NCI-H748 treated with DMSO at 0.1 percent for 48 hours (cell line): Measurements from ENCODE around the gene PCNX1.
"Not testable (repeated sequence)": the region's sequence is repeated elsewhere in the genome, so short reads cannot be mapped to it uniquely, and the experiment has no call there.

Experiments
- DNase-seq: peaks from one replicate; lab custom pipeline; 2025; lab: John Stamatoyannopoulos, UW

Gene PCNX1

DNA sequence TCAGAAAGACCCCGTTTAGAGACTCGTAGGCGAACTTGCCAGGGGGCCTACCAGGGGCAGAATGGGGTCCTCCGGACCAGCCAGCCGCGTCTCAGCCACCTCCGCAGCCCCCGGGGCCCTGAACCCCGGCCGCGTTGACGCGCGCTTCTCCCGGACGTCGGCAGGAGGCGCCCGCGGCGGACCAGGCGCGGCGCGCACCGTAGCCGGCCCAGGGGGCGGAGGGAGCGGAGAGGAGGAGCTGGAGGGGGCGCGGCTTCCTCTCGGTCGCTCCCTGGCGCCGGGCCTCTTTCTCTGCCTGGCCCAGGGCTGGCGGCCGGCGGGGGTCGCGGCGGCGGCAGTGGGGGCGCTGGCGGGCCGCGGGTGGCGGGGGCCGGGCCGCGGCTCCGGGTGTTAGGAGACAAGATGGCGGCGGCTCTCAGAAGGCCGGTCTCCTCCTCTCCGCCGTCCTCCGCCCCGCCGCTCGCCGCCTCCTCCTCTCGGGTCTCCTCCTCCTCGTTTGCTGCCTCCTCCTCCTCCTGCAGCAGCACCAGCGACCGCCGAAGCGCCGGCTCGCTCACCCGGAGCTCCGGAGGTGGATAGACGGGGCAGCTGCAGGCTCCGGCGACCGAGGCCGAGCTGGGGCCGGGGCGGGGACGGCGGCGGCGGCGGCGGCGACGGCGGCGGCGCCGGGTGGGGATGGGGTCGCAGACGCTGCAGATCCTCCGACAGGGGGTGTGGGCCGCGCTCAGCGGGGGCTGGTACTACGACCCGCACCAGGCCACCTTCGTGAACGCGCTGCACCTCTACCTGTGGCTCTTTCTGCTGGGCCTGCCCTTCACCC, at the start of gene PCNX1:
Gene PCNX1 (plus strand): TSS at position 284 of the 820 bp plus-strand sequence. CDS start 392 bp downstream, at position 676.
- peak; percentile 74 for DNase-seq

- DNase-seq: no peak
These were observed 49.8 kb upstream of the PCNX1 start for GRCh38 chr14:70857496-70857890.

GRCh38 chr14:70858641-70859040, 48.6 kb upstream of the PCNX1 start:
- no peak for DNase-seq

GRCh38 chr14:70866992-70867391, 40.3 kb upstream of the PCNX1 start:
- not testable (repeated sequence) for DNase-seq

GRCh38 chr14:70871001-70871400, 36.3 kb upstream of the PCNX1 start:
- DNase-seq: no peak

GRCh38 chr14:70871863-70872677, 35.2 kb upstream of the PCNX1 start:
- no peak for DNase-seq

DNA sequence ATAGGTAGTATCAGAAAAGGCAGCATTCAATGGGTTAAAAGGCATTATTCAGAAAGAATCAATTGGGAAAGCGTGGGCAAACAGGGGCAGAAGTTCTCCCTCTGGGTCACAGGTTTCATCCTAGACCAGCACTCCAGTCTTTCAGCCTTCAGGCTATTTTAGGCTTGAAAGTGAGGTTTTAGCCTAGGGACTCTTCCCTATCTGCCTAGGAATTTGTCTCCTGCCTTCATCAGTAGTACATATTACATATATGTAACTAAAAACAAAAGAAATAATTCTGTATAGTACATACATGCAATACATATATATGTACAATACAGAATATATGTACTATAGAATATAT, 34.6 kb upstream of the PCNX1 start:
- no peak for DNase-seq

- no peak for DNase-seq
These were observed 33.6 kb upstream of the PCNX1 start for GRCh38 chr14:70873627-70874026.

DNA sequence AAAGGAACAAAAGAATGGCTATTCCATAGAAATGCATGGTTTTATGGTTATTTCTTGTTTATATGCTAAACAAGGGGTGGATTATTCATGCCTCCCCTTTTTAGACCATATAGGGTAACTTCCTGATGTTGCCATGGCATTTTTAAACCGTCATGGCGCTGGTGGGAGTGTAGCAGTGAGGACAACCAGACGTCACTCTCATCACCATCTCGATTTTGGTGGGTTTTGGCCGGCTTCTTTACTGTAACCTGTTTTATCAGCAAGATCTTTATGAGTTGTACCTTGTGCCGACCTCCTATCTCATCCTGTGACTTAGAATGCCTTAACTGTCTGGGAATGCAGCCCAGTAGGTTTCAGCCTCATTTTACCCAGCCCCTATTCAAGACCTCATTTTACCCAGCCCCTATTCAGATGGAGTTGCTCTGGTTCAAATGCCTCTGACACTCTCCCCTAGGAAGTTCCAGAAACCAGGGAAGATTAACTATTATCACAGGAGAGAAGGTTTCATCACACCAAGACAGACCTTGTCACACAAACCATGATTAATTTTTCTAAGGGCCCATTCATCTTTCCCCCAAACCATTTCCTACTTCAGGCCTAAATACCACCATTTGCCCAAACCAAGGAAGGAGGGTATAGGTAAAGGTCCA, 31.3 kb upstream of the PCNX1 start:
- DNase-seq: not testable (repeated sequence)

DNA sequence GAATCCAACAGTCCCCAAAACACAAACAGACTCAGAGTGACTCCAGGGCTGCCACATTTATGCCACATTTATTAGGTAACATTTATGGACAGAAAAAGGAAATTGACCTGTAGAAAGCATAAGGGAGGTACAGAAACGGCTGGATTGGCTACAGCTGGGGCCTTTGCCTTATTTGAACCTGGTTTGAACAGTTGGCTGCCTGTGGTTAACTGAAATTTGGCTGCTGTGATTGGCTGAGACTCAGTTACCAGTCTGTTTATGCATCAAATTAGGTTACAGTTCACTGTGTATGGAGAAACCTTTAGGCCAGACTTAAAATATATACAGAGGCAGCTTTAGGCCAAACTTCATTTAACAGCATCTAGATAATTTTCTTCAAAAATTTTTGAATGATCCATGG, 27.8 kb upstream of the PCNX1 start:
- no peak for DNase-seq

- not testable (repeated sequence) for DNase-seq
These were observed 26.4 kb upstream of the PCNX1 start for GRCh38 chr14:70880888-70881287.

- DNase-seq: no peak
These were observed 25.6 kb upstream of the PCNX1 start for GRCh38 chr14:70881549-70882177.

DNA sequence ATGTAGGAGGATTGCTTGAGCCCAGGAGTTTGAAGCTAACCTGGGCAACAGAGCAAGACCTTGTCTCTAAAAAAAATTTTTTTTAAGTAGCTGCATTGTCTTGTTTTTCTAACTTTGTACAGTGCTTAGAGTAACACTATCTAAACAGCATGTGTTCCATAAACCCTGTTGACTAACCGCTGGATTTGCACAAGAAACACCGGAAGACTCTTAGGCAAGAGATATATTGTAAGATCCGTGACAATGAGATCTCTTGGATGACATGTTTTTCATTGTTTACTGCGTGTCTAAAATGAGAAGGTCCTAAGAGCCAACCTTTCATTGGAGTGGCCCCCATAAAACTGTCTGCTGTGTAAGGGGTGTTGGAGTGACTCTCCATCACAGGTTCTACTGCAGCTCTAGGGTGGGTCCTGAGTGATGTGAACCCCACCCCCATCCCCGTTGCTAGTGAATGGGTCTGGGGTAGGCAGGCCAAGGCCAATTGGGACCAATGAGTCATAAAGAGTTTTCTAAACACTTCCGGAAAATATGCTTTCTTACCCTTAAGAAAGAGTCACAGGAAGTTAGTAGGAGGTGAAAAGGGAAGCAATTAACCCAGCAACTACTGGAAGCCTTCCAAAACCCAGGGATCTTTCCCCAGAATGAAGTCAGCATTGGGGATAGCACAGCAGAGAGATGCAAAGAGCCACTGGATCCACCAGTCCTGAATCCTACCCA, 24.3 kb upstream of the PCNX1 start:
- no peak for DNase-seq

DNA sequence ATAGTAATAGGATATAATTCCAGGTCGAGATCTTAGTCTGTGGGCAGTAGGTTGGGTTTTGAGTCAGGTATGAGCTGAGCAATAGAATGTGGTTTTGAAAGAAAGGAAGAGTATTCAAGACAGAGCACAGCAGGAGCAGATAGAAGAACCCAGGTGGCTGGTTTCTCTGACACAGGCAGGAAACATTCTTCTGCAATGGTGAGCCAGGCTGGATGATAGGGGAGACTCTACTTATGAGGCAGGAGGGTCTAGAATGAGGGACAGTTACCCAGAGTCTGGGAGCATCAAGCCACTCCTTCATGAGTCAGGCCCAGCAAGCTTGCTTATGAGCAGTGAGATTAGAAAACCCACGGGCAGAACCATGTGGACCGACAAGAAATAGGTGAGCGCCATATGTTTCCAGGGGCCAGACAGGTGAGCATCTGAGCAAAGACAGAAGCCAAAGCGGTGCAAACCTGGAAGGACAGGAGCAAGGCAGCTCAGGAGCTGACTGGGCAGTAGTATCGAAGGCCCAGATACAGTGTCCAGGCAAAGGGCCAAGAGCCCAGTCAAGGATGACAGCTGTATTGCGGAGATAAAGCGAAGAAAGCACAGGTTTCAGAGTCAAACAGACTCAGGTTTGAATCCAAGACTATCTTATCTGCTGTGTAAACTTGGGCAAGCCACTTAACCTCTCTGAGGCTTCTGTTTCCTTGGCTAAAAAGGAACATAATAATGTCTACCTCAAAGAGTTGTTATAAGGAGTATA, 22.5 kb upstream of the PCNX1 start:
- no peak for DNase-seq

GRCh38 chr14:70885343-70886022, 21.8 kb upstream of the PCNX1 start:
- DNase-seq: no peak

DNA sequence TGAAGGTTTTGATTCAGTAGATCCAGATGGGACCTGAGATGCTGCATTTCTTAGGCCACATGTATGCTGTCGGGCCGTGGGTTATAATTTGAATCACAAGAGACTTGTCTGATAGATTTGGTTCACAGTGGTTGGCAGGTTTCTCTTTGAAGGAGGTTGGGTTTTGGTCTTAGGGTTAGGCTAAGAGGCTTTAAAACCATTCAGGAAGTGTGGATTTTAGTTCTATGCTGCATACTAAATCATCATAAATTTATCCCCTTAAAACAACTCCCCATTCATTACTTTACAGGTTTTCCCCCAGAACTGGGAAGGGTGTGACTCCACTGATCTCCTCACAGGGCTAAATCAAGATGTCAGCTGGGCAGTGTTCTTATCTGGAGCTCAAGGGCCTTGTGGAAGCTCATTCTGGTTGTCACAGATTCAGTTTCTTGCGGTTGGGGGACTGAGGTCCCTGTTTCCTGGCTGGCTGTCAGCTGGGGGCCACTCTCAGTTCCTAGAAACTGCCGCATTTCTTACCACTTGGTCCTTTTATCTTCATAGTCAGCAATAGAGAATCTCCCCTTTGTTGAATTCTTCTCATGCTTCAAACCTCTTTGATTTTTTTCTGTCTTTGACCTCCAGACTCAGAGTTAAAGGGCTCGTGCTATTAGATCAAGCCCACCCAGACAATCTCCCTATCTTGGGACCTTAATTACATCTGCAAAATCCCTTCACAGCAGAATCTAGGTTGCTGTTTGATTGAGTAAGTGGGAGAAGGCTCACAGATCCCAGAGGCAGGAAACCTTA, 20.6 kb upstream of the PCNX1 start:
- DNase-seq: no peak

DNA sequence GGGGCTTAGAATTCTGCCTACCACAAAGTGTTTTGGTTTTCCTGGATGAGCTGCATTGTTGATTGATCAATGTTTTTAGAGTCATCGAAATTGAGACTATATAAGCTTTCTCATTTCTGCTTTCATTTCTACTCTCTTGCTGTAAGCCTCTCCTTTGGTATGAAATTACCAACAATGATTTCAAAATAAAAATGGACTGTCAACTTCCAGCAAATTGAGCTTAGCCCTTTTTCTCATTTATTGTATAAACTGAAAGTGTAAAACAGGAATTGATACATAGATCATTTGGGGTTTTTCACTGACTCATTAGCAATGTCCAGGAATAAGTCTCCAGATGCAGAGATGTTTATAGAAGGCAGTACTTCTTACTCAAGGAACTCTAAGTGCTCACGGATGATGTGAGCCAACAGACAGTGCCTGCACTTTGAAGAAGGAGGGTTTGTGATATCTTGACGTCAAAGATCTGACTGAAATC, 20.0 kb upstream of the PCNX1 start:
- DNase-seq: no peak

GRCh38 chr14:70887737-70888499, 19.3 kb upstream of the PCNX1 start:
- no peak for DNase-seq
